Measurements from ENCODE around the gene CREG2. TPM values are rescaled to one million over a fixed set of nuclear protein-coding genes. Genes with fewer than 3 reads are reported as not detected.

CREG2 gene
- total and polyA plus RNA-seq, 2 donors (not counting 1 experiment from before 2014, with no cell fraction given), result 0.10 TPM; not detected in 1

DNA sequence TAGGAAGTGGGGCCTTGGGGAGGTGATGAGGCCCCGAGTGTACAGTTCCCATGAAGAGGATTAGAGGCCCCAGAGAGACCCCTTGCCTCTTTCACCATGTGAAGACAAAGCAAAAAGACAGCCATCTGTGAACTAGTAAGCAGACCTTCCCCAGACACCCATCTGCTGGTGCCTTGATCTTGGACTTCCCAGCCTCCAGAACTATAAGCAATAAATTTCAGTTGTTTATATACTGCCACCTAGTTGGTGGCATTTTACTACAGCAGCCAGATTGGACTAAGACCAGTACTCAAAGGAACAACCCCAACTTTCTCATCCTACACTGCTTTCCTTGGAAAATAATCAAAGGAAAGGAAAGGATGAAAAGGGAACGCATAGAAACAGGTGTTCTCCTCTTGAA, 27.9 kb upstream of the CREG2 start:
- no CpG with 5 or more reads among the region's 2 CpGs for WGBS (ENCODE audit: insufficient coverage)
- Histone ChIP-seq H3K79me2 (ENCODE audit: control insufficient read depth, insufficient read depth, low read length) (no peaks in the 10 kb centered on the region), H3K9ac (ENCODE audit: low read length) (no peak overlapping the region), H2AFZ (ENCODE audit: insufficient read depth, low read depth, low read length, poor library complexity, severe bottlenecking) (no peak overlapping the region), H3K27me3 (replicated peaks in 1 of 4; ENCODE audit: control extremely low read depth in 1 of 4, control insufficient read depth in 3 of 4, insufficient read depth in 4 of 4, low read length in 3 of 4) (peaks cover 0 to 5% (median 0%) of the 10 kb centered on the region in 4 experiments), H3K9me3 (ENCODE audit: control extremely low read depth in 1 of 3, control insufficient read depth in 2 of 3, insufficient read depth in 1 of 3, low read length in 2 of 3) (peaks cover 0 to 10% (median 7%) of the 10 kb centered on the region in 3 donors), H3K36me3 (replicated peaks in 1 of 2; ENCODE audit: control extremely low read depth in 1 of 2, control insufficient read depth in 1 of 2, extremely low read depth in 1 of 2, insufficient read depth in 2 of 2, low read length in 1 of 2) (no peaks in the 10 kb centered on the region), H3K4me1 (ENCODE audit: control insufficient read depth in 2 of 2, insufficient read depth in 2 of 2, low read length in 2 of 2) (no peaks in the 10 kb centered on the region), H3K27ac (ENCODE audit: low read length in 2 of 2) (no peak overlapping the region), H3K4me2 (replicated peaks; ENCODE audit: low read depth, low read length, poor library complexity, severe bottlenecking) (no peak overlapping the region), H3K4me3 (ENCODE audit: control extremely low read depth in 1 of 5, extremely low read depth in 1 of 5, insufficient read depth in 1 of 5, low read depth in 2 of 5, low read length in 4 of 5) (no peak overlapping the region), H4K20me1 (ENCODE audit: control insufficient read depth, insufficient read depth, low read length, poor library complexity, severe bottlenecking) (no peaks in the 10 kb centered on the region)
- H3K9me3 Mint-ChIP-seq (ENCODE audit: insufficient read depth), result no peaks in the 10 kb centered on the region
- intact Hi-C loops (cut with micrococcal nuclease), result loop anchor here (5.0 kb wide), 1 partner anchor 282 kb away; the partner anchor contains the start of gene MAP4K4
- TF ChIP-seq, protein P1, sequence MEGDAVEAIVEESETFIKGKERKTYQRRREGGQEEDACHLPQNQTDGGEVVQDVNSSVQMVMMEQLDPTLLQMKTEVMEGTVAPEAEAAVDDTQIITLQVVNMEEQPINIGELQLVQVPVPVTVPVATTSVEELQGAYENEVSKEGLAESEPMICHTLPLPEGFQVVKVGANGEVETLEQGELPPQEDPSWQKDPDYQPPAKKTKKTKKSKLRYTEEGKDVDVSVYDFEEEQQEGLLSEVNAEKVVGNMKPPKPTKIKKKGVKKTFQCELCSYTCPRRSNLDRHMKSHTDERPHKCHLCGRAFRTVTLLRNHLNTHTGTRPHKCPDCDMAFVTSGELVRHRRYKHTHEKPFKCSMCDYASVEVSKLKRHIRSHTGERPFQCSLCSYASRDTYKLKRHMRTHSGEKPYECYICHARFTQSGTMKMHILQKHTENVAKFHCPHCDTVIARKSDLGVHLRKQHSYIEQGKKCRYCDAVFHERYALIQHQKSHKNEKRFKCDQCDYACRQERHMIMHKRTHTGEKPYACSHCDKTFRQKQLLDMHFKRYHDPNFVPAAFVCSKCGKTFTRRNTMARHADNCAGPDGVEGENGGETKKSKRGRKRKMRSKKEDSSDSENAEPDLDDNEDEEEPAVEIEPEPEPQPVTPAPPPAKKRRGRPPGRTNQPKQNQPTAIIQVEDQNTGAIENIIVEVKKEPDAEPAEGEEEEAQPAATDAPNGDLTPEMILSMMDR (IDR thresholded peaks at IDR 0.05), result no peak
- no peak for TF ChIP-seq EZH2 (IDR thresholded peaks at IDR 0.05; ENCODE audit: borderline replicate concordance, insufficient read depth, low read depth, low read length, poor library complexity, severe bottlenecking)
- no peak for ATAC-seq (ENCODE audit: low read depth)
- no peaks in the 10 kb centered on the region for H3K4me1 Mint-ChIP-seq
- CTCF ChIA-PET, result interaction anchor here (1.5 to 1.7 kb wide), 2 partner anchors 64 to 74 kb away, joined by 4 to 9 read pairs; no protein-coding TSS in a partner anchor
- H3K27ac Mint-ChIP-seq, result no peak overlapping the region
- no peak for DNase-seq
- H3K4me3 Mint-ChIP-seq, result no peak overlapping the region
- peaks cover 15% of the 10 kb centered on the region for H3K27me3 Mint-ChIP-seq
- POLR2A ChIA-PET, result no interaction called here

DNA sequence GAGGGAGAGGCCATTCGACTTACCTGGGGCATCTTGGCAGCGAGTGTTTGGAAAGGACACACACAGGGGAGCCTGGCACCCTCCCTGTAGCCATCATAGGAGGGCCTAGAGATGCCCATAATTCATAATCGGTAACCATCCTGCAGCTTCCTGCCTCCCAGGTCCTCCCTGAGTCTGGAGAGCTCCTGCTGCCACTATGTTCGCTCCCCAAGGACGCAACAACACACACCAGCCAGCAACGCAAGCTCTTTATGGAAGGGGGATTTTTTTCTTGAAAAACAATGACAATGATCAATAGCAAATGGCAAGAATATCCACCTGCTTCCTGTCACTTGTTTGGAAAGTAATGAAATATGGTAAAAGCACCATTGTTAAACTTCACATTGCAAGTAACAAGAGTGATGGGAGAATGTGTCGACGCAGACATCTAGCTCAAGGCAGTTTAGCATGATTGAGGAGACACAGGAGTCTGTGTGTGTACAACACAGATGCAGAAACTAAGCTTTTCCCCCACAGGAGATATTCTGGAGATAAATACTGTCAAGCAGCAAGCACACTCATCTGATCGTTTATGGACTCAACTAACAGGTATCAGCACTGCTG, 24.9 kb upstream of the CREG2 start:
- Histone ChIP-seq H3K27ac (ENCODE audit: low read length in 2 of 2) (no peak overlapping the region), H3K9ac (ENCODE audit: low read length) (no peak overlapping the region), H3K79me2 (ENCODE audit: control insufficient read depth, insufficient read depth, low read length) (no peaks in the 10 kb centered on the region), H3K9me3 (ENCODE audit: control extremely low read depth in 1 of 3, control insufficient read depth in 2 of 3, insufficient read depth in 1 of 3, low read length in 2 of 3) (peaks cover 0 to 10% (median 7%) of the 10 kb centered on the region in 3 donors), H3K27me3 (replicated peaks in 1 of 4; ENCODE audit: control extremely low read depth in 1 of 4, control insufficient read depth in 3 of 4, insufficient read depth in 4 of 4, low read length in 3 of 4) (peaks cover 0 to 5% (median 0%) of the 10 kb centered on the region in 4 experiments), H2AFZ (ENCODE audit: insufficient read depth, low read depth, low read length, poor library complexity, severe bottlenecking) (no peak overlapping the region), H3K36me3 (replicated peaks in 1 of 2; ENCODE audit: control extremely low read depth in 1 of 2, control insufficient read depth in 1 of 2, extremely low read depth in 1 of 2, insufficient read depth in 2 of 2, low read length in 1 of 2) (no peaks in the 10 kb centered on the region), H3K4me1 (ENCODE audit: control insufficient read depth in 2 of 2, insufficient read depth in 2 of 2, low read length in 2 of 2) (no peaks in the 10 kb centered on the region), H3K4me3 (ENCODE audit: control extremely low read depth in 1 of 5, extremely low read depth in 1 of 5, insufficient read depth in 1 of 5, low read depth in 2 of 5, low read length in 4 of 5) (no peak overlapping the region), H4K20me1 (ENCODE audit: control insufficient read depth, insufficient read depth, low read length, poor library complexity, severe bottlenecking) (no peaks in the 10 kb centered on the region), H3K4me2 (replicated peaks; ENCODE audit: low read depth, low read length, poor library complexity, severe bottlenecking) (no peak overlapping the region)
- TF ChIP-seq EZH2 (IDR thresholded peaks at IDR 0.05; ENCODE audit: borderline replicate concordance, insufficient read depth, low read depth, low read length, poor library complexity, severe bottlenecking), result no peak
- TF ChIP-seq, protein P1 (IDR thresholded peaks at IDR 0.05), result no peak
- Mint-ChIP-seq H3K4me3 (no peak overlapping the region), H3K27me3 (peaks cover 19% of the 10 kb centered on the region), H3K27ac (no peak overlapping the region), H3K9me3 (ENCODE audit: insufficient read depth) (no peaks in the 10 kb centered on the region), H3K4me1 (no peaks in the 10 kb centered on the region)
- intact Hi-C loops (cut with micrococcal nuclease), result no loop called here
- ChIA-PET POLR2A (no interaction called here), CTCF (interaction anchor here (0.6 kb wide), 1 partner anchor 829 kb away, joined by 3 read pairs; no protein-coding TSS in a partner anchor)
- ATAC-seq (ENCODE audit: low read depth), result no peak
- DNase-seq, result no peak
- 82% methylated on average over 3 of the region's 9 CpGs for WGBS (ENCODE audit: insufficient coverage)

Measured in B cell (primary cell).